Ishikawa (cell line): ENCODE results near the gene PARP14.

Experiments used
- CEBPB ChIP-seq: IDR thresholded peaks from 2 replicates; pipeline ENCODE4 v1.6.1; 2012
- CREB1 ChIP-seq: IDR thresholded peaks from 2 replicates; pipeline ENCODE4 v1.6.1; 2012; ENCODE audit warnings: low read depth
- EGR1 ChIP-seq: IDR thresholded peaks from 2 replicates; pipeline ENCODE4 v1.6.1; 2012
- EP300 ChIP-seq: IDR thresholded peaks from 2 replicates; pipeline ENCODE4 v1.6.1; 2012; ENCODE audit warnings: borderline replicate concordance
- FOXM1 ChIP-seq: IDR thresholded peaks from 2 replicates; pipeline ENCODE4 v1.6.1; 2012; ENCODE audit warnings: low read depth, borderline replicate concordance
- MAX ChIP-seq: IDR thresholded peaks from 2 replicates; pipeline ENCODE4 v1.6.1; 2012
- NFIC ChIP-seq: IDR thresholded peaks from 2 replicates; pipeline ENCODE4 v1.6.1; 2012
- RAD21 ChIP-seq: IDR thresholded peaks from 2 replicates; pipeline ENCODE4 v1.6.1; 2012; ENCODE audit warnings: low read depth
- REST ChIP-seq: IDR thresholded peaks from 2 replicates; pipeline ENCODE4 v1.6.1; 2012; ENCODE audit warnings: low read depth, mild to moderate bottlenecking
- TAF1 ChIP-seq: IDR thresholded peaks from 2 replicates; pipeline ENCODE4 v1.6.1; 2012; ENCODE audit warnings: low read depth, mild to moderate bottlenecking
- TEAD4 ChIP-seq: IDR thresholded peaks from 2 replicates; pipeline ENCODE4 v1.6.1; 2012
- USF1 ChIP-seq: IDR thresholded peaks from 2 replicates; pipeline ENCODE4 v1.6.1; 2012
- YY1 ChIP-seq: IDR thresholded peaks from 2 replicates; pipeline ENCODE4 v1.6.1; 2012; ENCODE audit warnings: low read depth

GRCh38 chr3:122679085-122679881, 1.4 kb upstream of the PARP14 start:
- TF ChIP-seq REST: no peak
- no peak for TF ChIP-seq NFIC
- TF ChIP-seq EP300: no peak
- TF ChIP-seq YY1: no peak
- peak; percentile 92 for TF ChIP-seq RAD21
- TF ChIP-seq MAX: no peak
- no peak for TF ChIP-seq TAF1
- no peak for TF ChIP-seq USF1
- no peak for TF ChIP-seq CEBPB
- no peak for TF ChIP-seq FOXM1
- no peak for TF ChIP-seq CREB1
- no peak for TF ChIP-seq EGR1
- TF ChIP-seq TEAD4: no peak
